Prostate gland (tissue), 2 donors: Measurements from ENCODE around the gene FBXO11.

Experiments used
- CTCF ChIP-seq, 4 experiments: fragments of 200-600 bp in 2 of 4; fragments of 450-650 bp in 2 of 4; sonication (generic) in 2 of 4; IDR thresholded peaks; 1 replicate in 3 of 4; 2 replicates in 1 of 4; pipeline ENCODE4 v1.5.1; 2016 to 2019; ENCODE audit warnings: antibody characterized with exemption in 4 of 4, mild to moderate bottlenecking in 2 of 4, moderate library complexity in 2 of 4
- POLR2A ChIP-seq: fragments of 450-650 bp; IDR thresholded peaks from one replicate; pipeline ENCODE4 v1.6.1; 2016; ENCODE audit warnings: antibody characterized with exemption, mild to moderate bottlenecking
- POLR2AphosphoS5 ChIP-seq: sonication (generic); formaldehyde crosslinking; IDR thresholded peaks from one replicate; pipeline ENCODE4 v1.6.1; 2017; ENCODE audit warnings: antibody characterized with exemption

- TF ChIP-seq CTCF (IDR thresholded peaks at IDR 0.05), result no peak
- no peak for TF ChIP-seq POLR2A
- no peak for TF ChIP-seq POLR2AphosphoS5
Measured at GRCh38 chr2:47767497-47767844, 138.8 kb downstream of the FBXO11 start.
